ENCODE data around the gene KIF23.

KIF23 gene

GRCh38 chr15:69389426-69389825 lies 24.7 kb upstream of the KIF23 start:
- no peak overlapping the region for H3K4me3 Mint-ChIP-seq
- no peak overlapping the region for H3K27ac Mint-ChIP-seq
- DNase-seq = no peak
- ATAC-seq = no peak
- H3K4me1 Mint-ChIP-seq = peaks cover 5% of the 10 kb centered on the region
- peaks cover 4% of the 10 kb centered on the region for H3K27me3 Mint-ChIP-seq
- no peaks in the 10 kb centered on the region for H3K9me3 Mint-ChIP-seq

GRCh38 chr15:69390575-69390974 lies 23.6 kb upstream of the KIF23 start:
- Mint-ChIP-seq H3K9me3 (no peaks in the 10 kb centered on the region), H3K4me1 (peaks cover 11% of the 10 kb centered on the region), H3K4me3 (no peak overlapping the region), H3K27ac (no peak overlapping the region), H3K27me3 (peaks cover 9% of the 10 kb centered on the region)
- no peak for DNase-seq
- no peak for ATAC-seq

- Mint-ChIP-seq H3K9me3 (no peaks in the 10 kb centered on the region), H3K27me3 (peaks cover 14% of the 10 kb centered on the region), H3K4me1 (peaks cover 11% of the 10 kb centered on the region), H3K27ac (no peak overlapping the region), H3K4me3 (no peak overlapping the region)
- ATAC-seq = no peak
- DNase-seq = no peak
Observed at GRCh38 chr15:69391046-69391757, 22.9 kb upstream of the KIF23 start.

DNA sequence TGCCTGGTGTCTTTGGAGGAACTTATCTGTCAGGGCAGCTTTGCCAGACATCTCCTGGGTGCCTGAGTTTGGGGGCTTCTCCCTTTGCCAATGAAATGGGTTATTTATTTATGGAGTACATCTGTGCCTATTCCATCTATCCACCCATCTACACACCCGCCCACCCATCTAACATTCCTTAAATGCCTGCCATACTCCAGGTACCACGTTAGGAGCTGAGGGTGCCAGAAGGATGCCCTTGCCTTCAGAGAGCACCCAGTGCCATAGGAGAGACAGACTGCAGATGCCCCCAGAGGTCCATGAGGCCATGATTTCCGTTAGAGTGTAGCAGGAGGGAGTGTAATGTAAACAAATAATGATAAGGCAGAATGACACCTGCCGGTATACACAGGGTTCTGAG lies 21.8 kb upstream of the KIF23 start:
- DNase-seq = no peak
- peak overlapping the region in 1 of 2 donors; percentile 84 for H3K27ac Mint-ChIP-seq
- no peak overlapping the region for H3K4me3 Mint-ChIP-seq
- peaks cover 14% of the 10 kb centered on the region for H3K27me3 Mint-ChIP-seq
- H3K9me3 Mint-ChIP-seq = no peaks in the 10 kb centered on the region
- H3K4me1 Mint-ChIP-seq = peaks cover 11% of the 10 kb centered on the region
- no peak for ATAC-seq

GRCh38 chr15:69393831-69394491 lies 20.2 kb upstream of the KIF23 start:
- H3K27ac Mint-ChIP-seq = no peak overlapping the region
- ATAC-seq (no peak), DNase-seq (no peak)
- H3K9me3 Mint-ChIP-seq = no peaks in the 10 kb centered on the region
- H3K27me3 Mint-ChIP-seq = peaks cover 14% of the 10 kb centered on the region
- H3K4me3 Mint-ChIP-seq = no peak overlapping the region
- H3K4me1 Mint-ChIP-seq = peaks cover 22% of the 10 kb centered on the region

DNA sequence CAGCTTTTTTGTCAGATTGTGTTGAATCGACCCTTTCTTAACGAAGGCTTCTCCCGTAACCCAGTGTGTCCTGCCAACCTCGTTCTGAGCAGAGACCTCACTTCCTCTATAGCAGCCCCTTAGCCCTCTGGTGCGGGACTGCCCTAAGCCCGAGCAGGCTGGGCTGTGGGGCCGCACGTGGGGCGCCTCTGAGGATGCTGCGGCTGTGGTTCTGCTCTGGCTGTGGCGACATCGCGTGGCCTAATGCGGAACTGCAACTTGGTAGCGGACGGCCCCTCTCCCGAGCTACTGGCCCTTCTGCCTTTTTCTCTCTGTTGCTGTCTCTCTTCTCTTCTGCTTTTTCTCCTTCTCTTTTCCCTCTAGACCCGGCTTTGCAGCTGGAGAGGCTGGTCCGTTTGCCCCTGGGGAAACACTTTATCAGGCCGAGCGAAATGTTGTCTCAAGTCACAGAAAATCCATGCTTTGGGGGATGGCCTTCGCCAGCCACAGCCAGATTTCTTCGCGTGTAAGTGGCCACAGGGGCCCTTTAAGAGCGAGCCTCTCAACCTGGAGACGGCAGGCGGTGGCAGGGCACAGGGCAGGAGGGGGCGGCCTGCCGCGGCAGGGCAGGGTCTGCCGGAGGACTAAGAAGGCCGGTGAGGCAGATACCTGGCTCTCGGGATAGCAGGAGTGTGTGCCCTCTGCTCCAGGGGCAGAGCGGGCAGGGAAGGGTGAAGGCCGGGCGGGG lies 19.4 kb upstream of the KIF23 start:
- ATAC-seq = peak; percentile 96
- H3K9me3 Mint-ChIP-seq = no peaks in the 10 kb centered on the region
- DNase-seq = peak; percentile 83 to 84
- H3K4me1 Mint-ChIP-seq = peaks cover 22% of the 10 kb centered on the region
- peaks cover 14% of the 10 kb centered on the region for H3K27me3 Mint-ChIP-seq
- H3K4me3 Mint-ChIP-seq = no peak overlapping the region
- H3K27ac Mint-ChIP-seq = peak overlapping the region in 1 of 2 donors; percentile 19

DNA sequence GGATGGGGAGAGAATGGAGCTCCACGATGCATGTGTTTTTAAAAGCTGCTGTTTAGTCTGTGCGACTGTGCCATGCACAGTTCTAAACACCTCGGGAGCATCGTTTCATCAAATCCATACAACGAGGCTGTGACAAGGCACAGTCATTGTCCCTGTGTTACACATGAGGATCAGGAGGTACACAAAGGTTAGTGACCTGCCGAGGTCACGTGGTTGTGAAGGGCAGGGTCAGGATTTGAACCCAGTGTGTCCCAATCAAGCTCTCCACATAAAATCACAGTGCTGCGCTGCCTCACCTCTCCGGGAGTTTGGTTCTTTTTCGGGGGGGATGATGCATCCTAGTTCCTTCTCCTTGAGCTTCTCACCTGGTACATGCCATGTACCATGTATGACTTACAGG lies 18.7 kb upstream of the KIF23 start:
- Mint-ChIP-seq H3K4me1 (peaks cover 27% of the 10 kb centered on the region), H3K9me3 (no peaks in the 10 kb centered on the region), H3K27me3 (peaks cover 14% of the 10 kb centered on the region), H3K4me3 (no peak overlapping the region), H3K27ac (no peak overlapping the region)
- DNase-seq = no peak
- ATAC-seq = no peak

DNA sequence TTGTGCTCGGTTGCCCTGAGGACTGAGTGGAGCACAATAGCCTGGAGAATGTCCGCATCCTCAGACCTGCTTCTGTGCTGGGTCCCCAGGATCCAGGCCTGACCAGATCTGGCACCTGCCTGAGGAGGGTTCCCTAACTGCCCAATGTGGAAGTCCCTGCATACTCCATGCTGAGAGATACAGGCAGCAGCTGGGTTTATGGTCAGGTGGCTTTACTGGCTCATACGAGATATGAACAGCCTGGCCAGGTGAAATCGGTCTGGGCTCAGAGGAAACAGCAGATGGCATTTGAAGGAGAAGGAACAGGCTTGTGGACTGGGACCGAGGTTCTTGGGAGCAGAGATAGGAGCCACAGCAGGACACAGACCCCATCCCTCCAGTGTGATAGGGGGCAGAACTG lies 18.2 kb upstream of the KIF23 start:
- Mint-ChIP-seq H3K9me3 (no peaks in the 10 kb centered on the region), H3K27me3 (peaks cover 14% of the 10 kb centered on the region), H3K4me1 (peaks cover 32% of the 10 kb centered on the region), H3K4me3 (no peak overlapping the region), H3K27ac (no peak overlapping the region)
- DNase-seq = no peak
- ATAC-seq = no peak

GRCh38 chr15:69398491-69398891 lies 15.7 kb upstream of the KIF23 start:
- peaks cover 14% of the 10 kb centered on the region for H3K27me3 Mint-ChIP-seq
- ATAC-seq (no peak), DNase-seq (no peak)
- no peaks in the 10 kb centered on the region for H3K9me3 Mint-ChIP-seq
- H3K27ac Mint-ChIP-seq = no peak overlapping the region
- no peak overlapping the region for H3K4me3 Mint-ChIP-seq
- H3K4me1 Mint-ChIP-seq = peaks cover 35% of the 10 kb centered on the region

DNA sequence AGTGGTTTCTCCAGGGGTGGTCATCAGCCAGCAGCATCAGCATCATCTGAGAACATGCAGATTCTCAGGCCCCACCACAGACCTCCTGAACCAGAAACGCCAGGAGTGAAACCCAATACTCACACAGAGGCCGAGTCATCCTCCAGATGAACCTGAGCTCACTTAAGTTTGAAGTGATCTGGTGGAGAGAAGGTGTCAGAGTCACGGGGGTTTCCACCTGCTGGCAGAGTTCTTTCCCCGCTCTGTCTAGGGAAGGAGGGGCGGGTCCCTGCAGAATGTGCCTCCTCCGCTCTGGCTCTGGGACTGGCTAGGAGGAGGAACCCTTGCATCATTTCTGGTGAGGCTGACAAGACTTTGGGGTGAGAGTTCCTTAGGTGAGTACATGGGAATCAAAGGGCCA lies 13.3 kb upstream of the KIF23 start:
- H3K27ac Mint-ChIP-seq = peak overlapping the region in 1 of 2 donors; percentile 10
- H3K9me3 Mint-ChIP-seq = no peaks in the 10 kb centered on the region
- DNase-seq = peak in 1 of 2 donors; percentile 42
- H3K27me3 Mint-ChIP-seq = peaks cover 3% of the 10 kb centered on the region
- H3K4me3 Mint-ChIP-seq = peak overlapping the region in 1 of 2 donors; percentile 21
- H3K4me1 Mint-ChIP-seq = peaks cover 24% of the 10 kb centered on the region
- peak; percentile 93 for ATAC-seq

- Mint-ChIP-seq H3K4me1 (peaks cover 23% of the 10 kb centered on the region), H3K9me3 (no peaks in the 10 kb centered on the region), H3K27me3 (peaks cover 4% of the 10 kb centered on the region), H3K27ac (no peak overlapping the region), H3K4me3 (no peak overlapping the region)
- DNase-seq (no peak), ATAC-seq (no peak)
Observed at GRCh38 chr15:69402816-69403215, 11.3 kb upstream of the KIF23 start.

DNA sequence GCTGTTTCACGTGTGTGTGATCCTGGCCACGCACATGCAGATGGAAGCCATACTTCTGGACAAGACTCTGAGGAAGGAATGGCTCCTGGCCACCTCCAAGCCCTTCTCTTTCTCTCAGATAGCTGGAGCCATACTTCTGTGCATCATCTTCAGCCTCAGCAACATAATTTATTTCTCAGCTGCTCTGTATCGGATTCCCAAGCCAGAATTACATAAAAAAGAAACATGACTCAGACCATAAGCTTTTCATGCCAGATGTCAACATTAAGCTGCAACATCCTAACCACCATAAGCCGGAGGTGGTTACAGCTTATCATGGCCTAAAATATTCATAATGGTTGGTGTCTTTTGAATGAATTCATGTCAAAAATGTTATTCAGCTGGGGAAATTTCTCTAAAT lies 10.6 kb upstream of the KIF23 start:
- ATAC-seq (no peak), DNase-seq (no peak)

GRCh38 chr15:69405110-69405509 lies 9.0 kb upstream of the KIF23 start:
- ATAC-seq = no peak
- peaks cover 12% of the 10 kb centered on the region for H3K4me1 Mint-ChIP-seq
- no peak for DNase-seq
- no peak overlapping the region for H3K4me3 Mint-ChIP-seq
- peaks cover 7% of the 10 kb centered on the region for H3K27me3 Mint-ChIP-seq
- no peak overlapping the region for H3K27ac Mint-ChIP-seq
- H3K9me3 Mint-ChIP-seq = no peaks in the 10 kb centered on the region

More for the DNA sequence above, 10.6 kb upstream of the KIF23 start:
- peaks cover 15% of the 10 kb centered on the region for H3K4me1 Mint-ChIP-seq
- H3K27ac Mint-ChIP-seq = no peak overlapping the region
- H3K9me3 Mint-ChIP-seq = no peaks in the 10 kb centered on the region
- peaks cover 7% of the 10 kb centered on the region for H3K27me3 Mint-ChIP-seq
- H3K4me3 Mint-ChIP-seq = no peak overlapping the region

DNA sequence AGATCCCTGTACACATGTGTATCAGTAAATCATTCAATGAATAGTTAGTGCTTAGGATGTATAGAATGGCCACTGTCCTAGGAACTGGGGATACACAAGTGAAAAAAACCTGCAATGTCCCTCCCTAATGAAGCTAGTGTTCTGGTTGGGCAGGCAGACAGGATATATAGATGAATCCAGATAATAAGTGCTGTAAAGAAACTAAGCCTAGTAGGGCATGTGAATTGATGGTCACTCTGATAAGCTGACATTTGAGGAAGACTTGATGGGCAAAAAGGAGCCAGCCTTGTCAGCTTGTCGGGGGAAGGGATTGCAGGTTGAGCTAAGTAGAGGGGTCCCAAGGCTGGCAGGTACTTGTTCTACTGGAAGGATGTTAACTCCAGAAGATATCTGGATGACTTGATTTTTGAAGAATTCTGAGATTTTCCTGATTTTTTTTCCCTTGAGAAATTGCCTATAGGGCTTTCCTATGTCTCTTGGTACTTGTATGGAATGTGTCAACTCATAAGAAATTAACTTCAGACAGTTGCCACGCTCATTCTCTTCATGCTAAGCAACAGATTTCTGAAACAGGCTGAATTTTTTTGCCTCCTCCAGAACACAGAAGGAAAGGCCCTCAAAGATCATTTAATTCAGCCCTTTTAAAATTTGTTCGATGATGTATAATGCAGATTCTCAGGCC lies 6.3 kb upstream of the KIF23 start:
- no peak for DNase-seq
- Mint-ChIP-seq H3K27me3 (peaks cover 7% of the 10 kb centered on the region), H3K4me3 (no peak overlapping the region), H3K9me3 (no peaks in the 10 kb centered on the region), H3K27ac (no peak overlapping the region), H3K4me1 (no peaks in the 10 kb centered on the region)
- ATAC-seq = no peak

DNA sequence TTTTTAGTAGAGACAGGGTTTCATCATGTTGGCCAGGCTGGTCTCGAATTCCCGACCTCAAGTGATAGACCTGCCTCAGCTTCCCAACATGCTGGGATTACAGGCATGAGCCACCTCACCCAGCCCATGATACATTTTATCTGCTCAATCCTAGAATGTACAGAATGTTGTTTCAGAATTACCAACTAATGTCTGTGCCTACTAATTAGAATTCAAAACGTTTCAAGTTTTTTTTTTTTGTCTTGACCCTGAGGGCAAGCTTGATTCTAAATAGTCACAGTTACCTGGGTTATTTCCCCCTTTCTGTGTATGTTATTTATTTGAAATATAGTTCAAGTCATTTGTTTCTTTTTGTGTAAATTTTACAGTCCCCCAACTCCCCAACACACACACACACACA lies 5.3 kb upstream of the KIF23 start:
- Mint-ChIP-seq H3K4me1 (peaks cover 4% of the 10 kb centered on the region), H3K4me3 (no peak overlapping the region), H3K27me3 (peaks cover 7% of the 10 kb centered on the region), H3K27ac (no peak overlapping the region), H3K9me3 (no peaks in the 10 kb centered on the region)
- no peak for ATAC-seq
- no peak for DNase-seq
